GM19397 (cell line): ENCODE data around the gene RPL36AL.

Source experiments
- ATAC-seq: cut with Tn5 transposase; IDR thresholded peaks from one replicate; pipeline ENCODE4 v1.9.1; 2021; ENCODE audit warnings: mild to moderate bottlenecking, moderate library complexity; ENCODE audit not compliant: unreplicated experiment

The RPL36AL gene

DNA sequence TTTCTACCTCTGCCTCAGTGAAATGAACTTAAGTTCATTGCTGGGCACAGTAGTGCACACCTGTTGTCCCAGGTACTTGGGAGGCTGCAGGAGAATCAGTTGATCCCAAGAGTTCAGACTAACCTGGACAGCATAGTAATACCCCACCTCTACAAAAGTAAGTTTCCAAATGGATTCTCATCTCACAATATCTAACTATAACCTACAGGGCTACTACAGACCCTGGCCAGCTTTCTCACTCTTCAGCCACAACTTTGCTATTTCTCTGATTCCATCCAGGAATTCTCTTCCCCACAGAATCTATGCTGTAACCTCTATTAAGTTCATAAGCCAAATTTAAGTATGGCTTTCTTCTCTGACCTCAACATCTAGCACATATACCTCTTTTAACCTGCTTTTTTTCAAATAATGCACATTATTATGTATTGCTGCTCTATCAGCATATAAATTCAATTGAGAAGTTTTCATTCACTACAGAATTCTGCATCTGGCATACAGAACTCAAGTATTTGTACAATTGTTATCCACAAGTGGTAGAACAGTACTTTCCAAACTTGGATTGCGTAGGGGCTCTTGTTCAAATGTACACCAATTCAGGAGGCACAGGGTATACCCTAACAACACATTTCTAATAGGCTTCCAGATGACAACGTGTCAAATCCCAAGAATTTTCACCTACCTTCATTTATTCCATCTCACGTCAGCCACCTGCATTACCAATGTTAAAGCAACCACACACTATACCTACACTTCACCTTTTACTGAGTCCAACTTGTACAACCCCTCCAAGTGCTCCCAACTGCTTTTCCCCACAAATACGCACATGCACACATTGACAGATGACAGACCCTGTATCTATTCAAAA is 38.1 kb downstream of the RPL36AL start:
- ATAC-seq, result no peak

DNA sequence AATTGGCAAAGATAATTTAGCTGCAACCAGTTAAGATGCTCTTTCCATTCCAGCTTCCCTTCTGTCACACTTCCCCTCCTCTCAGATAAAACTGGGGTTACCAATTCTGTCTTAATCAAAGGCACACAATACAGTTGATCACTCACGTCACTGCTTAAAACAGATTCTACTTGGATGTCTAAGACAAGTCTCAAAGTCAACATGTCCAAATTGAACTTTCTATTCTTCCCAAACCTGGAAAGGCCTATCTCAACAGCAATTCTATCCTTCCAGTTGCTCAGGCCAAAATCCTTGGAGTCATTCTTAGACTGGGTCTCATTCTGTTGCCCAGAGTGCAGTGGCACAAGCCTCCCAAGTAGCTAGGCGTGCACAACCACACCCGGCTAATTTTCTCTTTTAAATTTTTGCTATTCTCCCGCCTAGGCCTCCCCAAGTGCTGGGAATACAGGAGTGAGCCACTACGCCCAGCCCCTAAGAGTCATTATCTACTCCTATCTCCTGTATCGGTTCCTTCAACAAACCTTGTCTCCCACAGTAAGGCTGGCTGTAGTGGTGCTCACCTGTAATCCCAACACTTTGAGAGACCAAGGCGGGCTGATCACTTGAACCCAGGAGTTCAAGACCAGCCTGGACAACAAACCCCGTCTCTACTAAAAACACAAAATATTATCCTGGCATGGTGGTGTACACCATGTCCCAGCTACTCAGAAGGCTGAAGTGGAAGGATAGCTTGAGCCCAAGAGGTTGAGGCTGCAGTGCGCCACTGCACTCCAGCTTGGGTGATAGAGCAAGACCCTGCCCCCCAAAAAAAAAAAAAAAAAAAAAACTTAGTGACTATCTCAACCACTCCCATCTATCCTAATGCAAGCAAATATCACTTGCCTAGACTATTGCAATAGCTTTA is 39.0 kb downstream of the RPL36AL start:
- ATAC-seq, result no peak

DNA sequence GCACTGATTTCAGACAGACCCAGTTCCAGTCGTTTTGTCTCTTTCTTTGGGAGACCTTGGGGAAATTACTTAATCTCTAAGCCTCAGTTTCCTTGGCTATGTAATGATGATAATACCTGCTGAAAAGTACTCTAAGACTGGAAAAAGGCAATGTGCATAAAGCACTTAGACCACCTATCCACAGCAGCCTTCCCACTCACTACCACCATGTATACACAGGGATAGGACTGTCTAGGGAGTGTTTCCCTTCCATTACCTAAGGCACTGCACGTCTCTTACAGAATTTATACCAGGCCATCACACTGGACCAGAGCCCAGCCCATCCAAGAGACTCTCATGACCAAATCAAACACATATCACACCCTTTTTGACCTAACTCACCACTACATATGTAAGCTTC is 40.6 kb downstream of the RPL36AL start:
- no peak for ATAC-seq

DNA sequence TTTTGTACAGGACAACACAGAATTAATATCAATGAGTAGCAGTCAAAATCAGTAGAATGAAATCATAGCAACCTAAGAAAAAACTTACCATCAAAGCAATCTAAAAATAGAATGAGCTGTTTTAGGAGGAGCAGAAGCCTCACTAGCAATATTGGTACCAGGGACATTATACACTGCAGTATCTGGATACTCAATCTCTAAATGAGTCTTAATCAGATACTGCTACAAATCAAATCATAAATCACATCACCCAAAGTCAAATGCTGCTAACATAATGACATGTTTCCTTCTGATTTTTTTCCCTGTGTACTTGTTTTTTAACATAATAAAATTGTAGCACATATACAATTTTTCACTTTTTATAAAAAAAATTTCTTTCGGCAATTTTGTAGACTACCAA is 42.3 kb downstream of the RPL36AL start:
- no peak for ATAC-seq

DNA sequence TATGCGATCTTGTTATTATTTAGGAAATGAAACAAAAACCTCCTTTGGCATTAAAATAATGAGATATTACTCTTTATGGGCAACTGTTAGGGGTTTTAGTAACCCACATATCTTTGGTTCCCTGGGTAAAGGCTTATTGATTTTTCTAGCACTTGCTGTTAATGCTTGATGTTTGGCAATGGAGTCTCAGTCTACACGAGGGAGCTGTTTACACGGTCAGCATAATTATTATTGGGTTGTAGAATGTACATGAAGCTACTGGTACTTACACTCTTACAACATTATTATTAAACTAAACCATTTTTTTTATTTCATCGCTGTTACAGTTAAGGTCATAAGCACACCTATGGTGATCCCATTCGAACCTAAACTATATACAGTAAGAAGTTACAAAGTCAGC is 46.4 kb downstream of the RPL36AL start:
- no peak for ATAC-seq

DNA sequence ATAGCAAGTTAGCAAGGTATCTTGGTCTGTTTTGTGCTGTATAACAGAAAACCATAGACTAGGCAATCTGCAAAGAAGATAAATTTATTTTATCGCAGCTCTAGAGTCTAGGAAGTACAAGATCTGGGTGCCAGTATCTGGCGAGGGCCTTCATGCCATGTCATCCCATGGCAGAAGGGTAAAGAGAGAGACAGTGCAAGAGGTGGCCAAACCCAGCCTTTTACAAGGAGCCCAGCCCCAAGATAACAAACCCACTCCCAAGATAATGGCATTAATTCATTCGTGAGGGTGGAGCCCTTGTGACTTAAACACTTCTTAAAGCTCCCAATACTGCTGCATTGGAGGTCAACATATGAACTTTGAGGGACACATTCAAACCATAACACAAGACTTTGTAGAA is 51.1 kb downstream of the RPL36AL start:
- ATAC-seq, result no peak
